ENCODE results near the gene ABCG1.

The ABCG1 gene

GRCh38 chr21:42183374-42184266 is 35.3 kb upstream of the ABCG1 start:
- Histone ChIP-seq H3K36me3 (ENCODE audit: insufficient read depth, low read length) (no peaks in the 10 kb centered on the region), H3K4me2 (ENCODE audit: low read length) (no peak overlapping the region), H3K79me2 (ENCODE audit: insufficient read depth, low read length) (no peaks in the 10 kb centered on the region), H3K4me1 (ENCODE audit: insufficient read depth, low read length, severe bottlenecking) (peaks cover 14% of the 10 kb centered on the region), H2AFZ (ENCODE audit: low read length) (no peak overlapping the region), H3K4me3 (ENCODE audit: low read depth, low read length, poor library complexity, severe bottlenecking) (no peak overlapping the region), H3K27ac (ENCODE audit: low read depth, low read length, poor library complexity, severe bottlenecking) (no peak overlapping the region), H4K20me1 (ENCODE audit: insufficient read depth, low read length) (no peaks in the 10 kb centered on the region), H3K9ac (ENCODE audit: low read length) (no peak overlapping the region), H3K9me3 (ENCODE audit: low read length) (peaks cover 13% of the 10 kb centered on the region), H3F3A (ENCODE audit: insufficient read depth, low read length) (no peaks in the 10 kb centered on the region), H3K9me2 (ENCODE audit: low read depth, low read length) (no peaks in the 10 kb centered on the region), H3K27me3 (ENCODE audit: insufficient read depth, low read length) (no peaks in the 10 kb centered on the region)
- TF ChIP-seq EZH2 (IDR thresholded peaks at IDR 0.05; ENCODE audit: borderline replicate concordance, low read length) (no peak), CTCF (IDR thresholded peaks at IDR 0.05; ENCODE audit: low read length) (no peak)

GRCh38 chr21:42186591-42186990 is 32.3 kb upstream of the ABCG1 start:
- TF ChIP-seq CTCF (IDR thresholded peaks at IDR 0.05; ENCODE audit: low read length) (no peak), EZH2 (IDR thresholded peaks at IDR 0.05; ENCODE audit: borderline replicate concordance, low read length) (no peak)
- no peak overlapping the region for H3K4me3 ChIP-seq (ENCODE audit: low read depth, low read length, poor library complexity, severe bottlenecking)
- no peak overlapping the region for H3K27ac ChIP-seq (ENCODE audit: low read depth, low read length, poor library complexity, severe bottlenecking)
- peaks cover 44% of the 10 kb centered on the region for H3K4me1 ChIP-seq (ENCODE audit: insufficient read depth, low read length, severe bottlenecking)
- H3K27me3 ChIP-seq (ENCODE audit: insufficient read depth, low read length), result no peaks in the 10 kb centered on the region
- no peaks in the 10 kb centered on the region for H3K9me2 ChIP-seq (ENCODE audit: low read depth, low read length)
- H3K9ac ChIP-seq (ENCODE audit: low read length), result no peak overlapping the region
- H3K79me2 ChIP-seq (ENCODE audit: insufficient read depth, low read length), result no peaks in the 10 kb centered on the region
- no peak overlapping the region for H3K4me2 ChIP-seq (ENCODE audit: low read length)
- peaks cover 13% of the 10 kb centered on the region for H3K9me3 ChIP-seq (ENCODE audit: low read length)
- H3F3A ChIP-seq (ENCODE audit: insufficient read depth, low read length), result no peaks in the 10 kb centered on the region
- no peaks in the 10 kb centered on the region for H3K36me3 ChIP-seq (ENCODE audit: insufficient read depth, low read length)
- H4K20me1 ChIP-seq (ENCODE audit: insufficient read depth, low read length), result no peaks in the 10 kb centered on the region
- no peak overlapping the region for H2AFZ ChIP-seq (ENCODE audit: low read length)

DNA sequence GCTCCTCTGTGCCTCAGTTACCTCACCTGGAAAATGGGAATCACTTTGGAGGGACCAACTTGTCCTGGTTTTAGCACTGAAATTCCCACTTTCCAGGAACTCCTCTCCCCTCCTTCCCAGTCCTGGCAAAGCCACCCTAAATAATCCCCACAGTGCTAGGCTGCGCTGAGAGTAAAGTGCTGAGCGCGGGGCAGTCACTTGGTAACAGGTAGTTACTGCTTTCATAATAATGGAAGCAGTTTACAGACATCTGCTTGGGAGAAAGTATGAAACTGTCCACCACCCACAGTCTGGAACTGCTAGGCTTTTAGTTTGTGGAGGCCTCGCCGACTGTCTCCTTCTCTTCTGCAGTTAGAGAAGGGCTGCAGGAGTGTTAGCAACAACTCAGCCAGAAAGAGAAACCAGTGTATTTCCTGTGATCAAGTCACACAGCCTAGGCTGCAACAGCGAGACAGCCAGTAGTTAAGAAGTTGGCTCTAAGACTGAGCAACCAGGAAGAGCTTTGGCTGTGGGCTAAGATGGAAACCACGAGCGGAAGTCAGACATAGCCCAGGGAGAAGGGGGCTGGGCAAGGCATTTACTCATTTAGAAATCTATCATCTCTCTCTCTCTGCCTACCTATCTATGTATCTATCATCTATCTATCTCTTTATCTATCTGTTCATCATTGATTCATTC is 30.8 kb upstream of the ABCG1 start:
- H3K27ac ChIP-seq (ENCODE audit: low read depth, low read length, poor library complexity, severe bottlenecking), result peak overlapping the region; percentile 94
- TF ChIP-seq CTCF (IDR thresholded peaks at IDR 0.05; ENCODE audit: low read length) (no peak), EZH2 (IDR thresholded peaks at IDR 0.05; ENCODE audit: borderline replicate concordance, low read length) (no peak)
- no peaks in the 10 kb centered on the region for H3F3A ChIP-seq (ENCODE audit: insufficient read depth, low read length)
- no peaks in the 10 kb centered on the region for H4K20me1 ChIP-seq (ENCODE audit: insufficient read depth, low read length)
- peaks cover 13% of the 10 kb centered on the region for H3K9me3 ChIP-seq (ENCODE audit: low read length)
- no peaks in the 10 kb centered on the region for H3K36me3 ChIP-seq (ENCODE audit: insufficient read depth, low read length)
- H3K27me3 ChIP-seq (ENCODE audit: insufficient read depth, low read length), result no peaks in the 10 kb centered on the region
- H3K79me2 ChIP-seq (ENCODE audit: insufficient read depth, low read length), result no peaks in the 10 kb centered on the region
- H3K4me3 ChIP-seq (ENCODE audit: low read depth, low read length, poor library complexity, severe bottlenecking), result peak overlapping the region; percentile 11
- peak overlapping the region; percentile 63 for H3K4me2 ChIP-seq (ENCODE audit: low read length)
- H3K9me2 ChIP-seq (ENCODE audit: low read depth, low read length), result no peaks in the 10 kb centered on the region
- H3K9ac ChIP-seq (ENCODE audit: low read length), result peak overlapping the region; percentile 61
- H3K4me1 ChIP-seq (ENCODE audit: insufficient read depth, low read length, severe bottlenecking), result peaks cover 59% of the 10 kb centered on the region
- H2AFZ ChIP-seq (ENCODE audit: low read length), result no peak overlapping the region

All from OCI-LY1 (cell line).